Measurements from ENCODE around the gene ANKS6.

DNA sequence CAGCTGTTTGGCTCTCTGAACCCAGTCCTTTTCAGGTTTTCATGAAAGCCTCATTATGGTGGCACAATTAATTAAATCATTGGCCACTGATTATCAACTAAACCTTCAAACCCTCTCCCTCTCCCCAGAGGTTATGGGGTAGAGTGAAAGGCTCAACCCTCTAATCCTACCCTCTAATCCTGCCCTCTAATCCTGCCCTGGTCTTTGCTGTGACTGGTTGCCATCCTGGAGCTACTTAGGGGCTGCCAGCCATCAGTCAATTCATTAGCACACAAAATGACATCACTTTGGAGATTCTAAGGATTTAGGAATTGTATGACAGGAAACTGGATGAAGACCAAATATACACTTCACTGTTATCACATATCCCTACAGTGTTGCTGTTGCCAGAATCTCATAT is 36.1 kb downstream of the ANKS6 start:
- TF ChIP-seq MXI1 (conservative IDR thresholded peaks at IDR 0.05; ENCODE audit: poor library complexity, severe bottlenecking) (no peak), EZH2 (IDR thresholded peaks at IDR 0.05; ENCODE audit: borderline replicate concordance, insufficient read depth, low read length, poor library complexity, severe bottlenecking) (no peak)

Data from neural cell (in vitro differentiated cells).